ENCODE data around the gene EPB41L3.
"Not testable (repeated sequence)": the region's sequence is repeated elsewhere in the genome, so short reads cannot be mapped to it uniquely, and the experiment has no call there.

The EPB41L3 gene

GRCh38 chr18:5496305-5496704 lies 47.5 kb downstream of the EPB41L3 start:
- DNase-seq (ENCODE audit: low spot score): no peak

GRCh38 chr18:5490753-5491480 lies 52.9 kb downstream of the EPB41L3 start:
- DNase-seq (ENCODE audit: low spot score): no peak

- DNase-seq (ENCODE audit: low spot score): no peak
Observed at GRCh38 chr18:5488844-5489243, 55.0 kb downstream of the EPB41L3 start.

- not testable (repeated sequence) for DNase-seq (ENCODE audit: low spot score)
Observed at GRCh38 chr18:5488044-5488443, 55.8 kb downstream of the EPB41L3 start.

GRCh38 chr18:5484526-5484925 lies 59.3 kb downstream of the EPB41L3 start:
- DNase-seq (ENCODE audit: low spot score): no peak

- DNase-seq (ENCODE audit: low spot score): no peak
Observed at GRCh38 chr18:5481621-5482020, 62.2 kb downstream of the EPB41L3 start.

- no peak for DNase-seq (ENCODE audit: low spot score)
Observed at GRCh38 chr18:5478261-5478660, 65.5 kb downstream of the EPB41L3 start.

GRCh38 chr18:5476961-5477800 lies 66.6 kb downstream of the EPB41L3 start:
- no peak for DNase-seq (ENCODE audit: low spot score)

- peak; percentile 31 for DNase-seq (ENCODE audit: low spot score)
Observed at GRCh38 chr18:5475267-5475666, 68.5 kb downstream of the EPB41L3 start.

- no peak for DNase-seq (ENCODE audit: low spot score)
Observed at GRCh38 chr18:5469340-5469739, 74.5 kb downstream of the EPB41L3 start.

GRCh38 chr18:5468394-5468793 lies 75.4 kb downstream of the EPB41L3 start:
- no peak for DNase-seq (ENCODE audit: low spot score)

- no peak for DNase-seq (ENCODE audit: low spot score)
Observed at GRCh38 chr18:5467671-5468070, 76.1 kb downstream of the EPB41L3 start.

- DNase-seq (ENCODE audit: low spot score): no peak
Observed at GRCh38 chr18:5466256-5466655, 77.5 kb downstream of the EPB41L3 start.

GRCh38 chr18:5464251-5464650 lies 79.5 kb downstream of the EPB41L3 start:
- DNase-seq (ENCODE audit: low spot score): no peak

- DNase-seq (ENCODE audit: low spot score): no peak
Observed at GRCh38 chr18:5463831-5464230, 80.0 kb downstream of the EPB41L3 start.

- DNase-seq (ENCODE audit: low spot score): no peak
Observed at GRCh38 chr18:5463390-5463789, 80.4 kb downstream of the EPB41L3 start.

- no peak for DNase-seq (ENCODE audit: low spot score)
Observed at GRCh38 chr18:5462227-5462626, 81.6 kb downstream of the EPB41L3 start.

GRCh38 chr18:5461041-5461440 lies 82.8 kb downstream of the EPB41L3 start:
- DNase-seq (ENCODE audit: low spot score): no peak

- no peak for DNase-seq (ENCODE audit: low spot score)
Observed at GRCh38 chr18:5457462-5457957, 86.3 kb downstream of the EPB41L3 start.

- peak; percentile 66 for DNase-seq (ENCODE audit: low spot score)
Observed at GRCh38 chr18:5456577-5457461, 87.0 kb downstream of the EPB41L3 start.

GRCh38 chr18:5455674-5456073 lies 88.1 kb downstream of the EPB41L3 start:
- DNase-seq (ENCODE audit: low spot score): peak; percentile 42

GRCh38 chr18:5452943-5453443 lies 90.8 kb downstream of the EPB41L3 start:
- no peak for DNase-seq (ENCODE audit: low spot score)

All from globus pallidus (tissue), 1 donor.